ENCODE data around the gene IL26.

The IL26 gene

DNA sequence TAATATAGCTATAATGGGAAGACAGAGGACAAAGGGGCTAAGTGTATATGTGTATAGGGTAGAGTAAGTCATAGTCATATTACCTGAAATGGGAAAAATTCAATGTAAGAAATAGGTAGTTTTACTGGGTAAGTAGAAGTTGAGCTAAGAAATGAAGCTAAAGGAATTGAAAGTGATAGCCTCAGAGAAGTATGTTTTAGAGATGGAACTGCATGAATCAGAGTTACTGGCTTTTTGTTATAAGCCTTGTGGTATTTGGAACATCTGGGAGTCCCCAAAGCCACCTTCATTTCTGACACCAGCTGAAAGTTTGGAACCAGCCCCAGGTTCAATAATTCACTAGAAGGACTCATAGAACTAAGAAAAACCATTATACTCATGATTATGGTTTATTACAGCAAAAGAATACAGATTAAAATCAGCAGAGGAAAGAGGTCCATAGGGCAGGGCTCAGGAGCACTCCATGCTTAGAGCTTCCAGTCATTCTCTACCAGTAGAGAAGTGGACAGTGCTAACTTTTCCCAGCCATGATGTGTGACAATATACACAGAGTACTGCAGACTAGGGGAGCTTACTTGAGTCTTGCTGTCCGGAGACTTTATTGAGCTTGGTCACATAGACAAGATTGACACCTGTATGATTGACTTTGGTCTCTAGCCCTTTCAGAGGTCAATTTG is 56.3 kb downstream of the IL26 start:
- no peak overlapping the region for H3K27ac ChIP-seq
- no peak overlapping the region for H3K9ac ChIP-seq (ENCODE audit: insufficient read length)
- H3K36me3 ChIP-seq (ENCODE audit: insufficient read depth, low read length): no peaks in the 10 kb centered on the region
- no peak for TF ChIP-seq EZH2 (IDR thresholded peaks at IDR 0.05)
- TF ChIP-seq FOXP2 (optimal IDR thresholded peaks at IDR 0.05; ENCODE audit: control extremely low read depth, extremely low read length, insufficient read depth): no peak
- TF ChIP-seq POLR2AphosphoS5 (IDR thresholded peaks at IDR 0.05; ENCODE audit: borderline replicate concordance, low read depth, low read length): no peak
- H3K9me3 ChIP-seq (ENCODE audit: low read depth, low read length): no peaks in the 10 kb centered on the region
- DNase-seq (ENCODE audit: low read depth, low spot score): no peak
- H3K4me3 ChIP-seq: no peak overlapping the region

DNA sequence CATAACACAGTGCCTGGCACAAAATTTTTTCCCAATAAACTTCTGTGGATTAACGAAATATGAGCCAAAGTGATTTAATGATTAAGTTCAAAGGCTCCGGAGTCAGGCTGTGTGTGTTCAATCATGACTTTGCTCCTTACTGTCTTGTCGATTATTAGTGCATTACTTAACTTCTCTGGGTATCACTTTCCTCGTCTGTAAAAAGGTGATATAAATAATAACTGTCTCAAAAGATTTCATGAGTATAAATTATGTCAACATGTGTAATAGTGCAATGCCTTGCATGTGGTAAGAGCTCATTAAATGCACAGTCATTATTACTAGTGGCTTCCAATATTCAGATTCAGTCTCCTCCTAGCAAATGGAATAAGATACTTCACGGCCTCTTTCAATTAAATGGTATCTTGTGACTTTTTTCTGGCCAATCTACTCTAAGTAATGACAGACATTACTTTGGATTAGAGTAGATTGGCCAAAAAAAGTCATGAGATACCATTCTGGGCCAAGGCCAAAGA is 59.2 kb downstream of the IL26 start:
- no peak for TF ChIP-seq POLR2AphosphoS5 (IDR thresholded peaks at IDR 0.05; ENCODE audit: borderline replicate concordance, low read depth, low read length)
- TF ChIP-seq EZH2 (IDR thresholded peaks at IDR 0.05): no peak
- TF ChIP-seq FOXP2 (optimal IDR thresholded peaks at IDR 0.05; ENCODE audit: control extremely low read depth, extremely low read length, insufficient read depth): no peak
- no peak overlapping the region for H3K9ac ChIP-seq (ENCODE audit: insufficient read length)
- H3K36me3 ChIP-seq (ENCODE audit: insufficient read depth, low read length): no peaks in the 10 kb centered on the region
- no peaks in the 10 kb centered on the region for H3K9me3 ChIP-seq (ENCODE audit: low read depth, low read length)
- no peak for DNase-seq (ENCODE audit: low read depth, low spot score)
- no peak overlapping the region for H3K27ac ChIP-seq
- H3K4me3 ChIP-seq: no peak overlapping the region

DNA sequence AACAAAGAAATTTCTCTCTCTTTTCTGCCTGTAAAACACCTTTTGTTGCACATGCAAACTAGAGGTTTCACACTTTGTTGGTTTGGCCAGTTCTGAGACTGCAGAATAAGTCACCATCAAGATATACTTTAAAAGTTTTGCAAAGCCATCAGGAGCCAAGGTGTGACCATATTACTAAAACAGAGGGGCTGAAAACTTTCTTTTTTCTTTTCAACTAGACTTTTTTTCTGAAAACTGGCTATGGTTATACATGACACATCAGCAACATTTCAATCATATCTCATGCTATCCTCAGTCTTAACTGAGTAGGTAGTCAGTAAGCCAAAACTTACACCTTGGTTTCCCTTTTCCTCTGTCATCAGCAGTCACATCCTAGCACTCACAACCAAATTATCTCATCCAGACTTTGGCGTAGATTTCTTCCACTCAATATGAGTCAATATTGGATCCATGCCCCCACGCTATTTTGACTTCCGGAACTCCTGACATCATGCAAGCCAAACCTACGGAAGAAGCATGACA is 62.0 kb downstream of the IL26 start:
- TF ChIP-seq EZH2 (IDR thresholded peaks at IDR 0.05) (no peak), FOXP2 (optimal IDR thresholded peaks at IDR 0.05; ENCODE audit: control extremely low read depth, extremely low read length, insufficient read depth) (no peak), POLR2AphosphoS5 (IDR thresholded peaks at IDR 0.05; ENCODE audit: borderline replicate concordance, low read depth, low read length) (no peak)
- H3K36me3 ChIP-seq (ENCODE audit: insufficient read depth, low read length): no peaks in the 10 kb centered on the region
- H3K9ac ChIP-seq (ENCODE audit: insufficient read length): no peak overlapping the region
- DNase-seq (ENCODE audit: low read depth, low spot score): no peak
- H3K27ac ChIP-seq: no peak overlapping the region
- no peaks in the 10 kb centered on the region for H3K9me3 ChIP-seq (ENCODE audit: low read depth, low read length)
- no peak overlapping the region for H3K4me3 ChIP-seq

DNA sequence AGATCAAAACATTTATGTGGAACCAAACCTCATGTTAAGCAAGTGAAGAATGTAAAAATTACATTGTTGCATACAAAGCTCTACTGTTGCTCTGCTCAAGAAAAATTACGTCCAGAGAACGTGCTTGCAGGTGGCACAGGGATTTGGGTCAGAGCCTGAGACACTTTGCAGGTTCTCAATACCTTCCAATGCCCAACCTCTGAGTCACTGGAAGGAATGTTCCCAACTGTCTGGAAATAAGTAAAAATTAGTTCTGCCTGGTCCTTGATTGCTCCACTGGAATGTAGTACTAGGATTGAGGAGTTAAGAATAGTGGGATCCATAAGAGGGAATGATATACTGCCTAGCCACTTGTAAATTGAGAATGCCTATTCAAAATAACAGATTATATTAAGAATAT is 63.2 kb downstream of the IL26 start:
- DNase-seq (ENCODE audit: low read depth, low spot score): no peak
- H3K9me3 ChIP-seq (ENCODE audit: low read depth, low read length): no peaks in the 10 kb centered on the region
- no peak for TF ChIP-seq FOXP2 (optimal IDR thresholded peaks at IDR 0.05; ENCODE audit: control extremely low read depth, extremely low read length, insufficient read depth)
- TF ChIP-seq POLR2AphosphoS5 (IDR thresholded peaks at IDR 0.05; ENCODE audit: borderline replicate concordance, low read depth, low read length): no peak
- H3K36me3 ChIP-seq (ENCODE audit: insufficient read depth, low read length): no peaks in the 10 kb centered on the region
- H3K4me3 ChIP-seq: no peak overlapping the region
- H3K27ac ChIP-seq: no peak overlapping the region
- H3K9ac ChIP-seq (ENCODE audit: insufficient read length): no peak overlapping the region

DNA sequence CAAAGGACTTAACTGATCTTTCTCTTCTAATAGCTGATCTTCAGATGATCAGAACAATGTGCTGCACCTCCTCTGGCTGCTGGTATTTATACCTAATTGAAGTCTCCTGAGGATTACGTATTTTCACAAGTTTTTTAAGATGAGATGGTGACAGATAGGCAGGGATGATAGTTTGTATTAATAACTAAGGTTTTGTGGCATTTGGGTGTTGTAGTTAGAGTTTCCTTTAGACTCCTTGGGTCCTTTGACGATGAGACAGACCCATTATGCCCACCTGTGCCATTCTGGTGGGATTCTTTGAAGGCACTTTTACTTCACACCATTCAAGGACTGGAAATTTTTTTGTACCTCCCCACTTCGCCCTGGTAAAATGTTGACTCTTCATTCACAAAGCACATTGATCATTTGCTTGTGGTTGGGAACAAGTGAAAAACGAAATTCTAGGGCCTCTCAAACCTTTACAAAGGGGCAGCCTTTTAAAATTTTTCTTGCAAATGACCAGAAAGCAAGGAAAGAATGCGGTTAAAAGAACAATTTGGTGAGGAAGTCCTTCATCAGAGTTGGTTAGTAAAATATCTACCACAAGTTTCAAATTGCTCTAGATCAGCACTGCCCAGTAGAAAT is 65.8 kb downstream of the IL26 start, which contains the start of gene IFNG:
Gene IFNG (minus strand): TSS at position 60 of the 624 bp plus-strand sequence. CDS start 125 bp downstream, outside the sequence.
- DNase-seq (ENCODE audit: low read depth, low spot score): no peak
- no peak for TF ChIP-seq EZH2 (IDR thresholded peaks at IDR 0.05)
- no peak for TF ChIP-seq POLR2AphosphoS5 (IDR thresholded peaks at IDR 0.05; ENCODE audit: borderline replicate concordance, low read depth, low read length)
- TF ChIP-seq FOXP2 (optimal IDR thresholded peaks at IDR 0.05; ENCODE audit: control extremely low read depth, extremely low read length, insufficient read depth): no peak

DNA sequence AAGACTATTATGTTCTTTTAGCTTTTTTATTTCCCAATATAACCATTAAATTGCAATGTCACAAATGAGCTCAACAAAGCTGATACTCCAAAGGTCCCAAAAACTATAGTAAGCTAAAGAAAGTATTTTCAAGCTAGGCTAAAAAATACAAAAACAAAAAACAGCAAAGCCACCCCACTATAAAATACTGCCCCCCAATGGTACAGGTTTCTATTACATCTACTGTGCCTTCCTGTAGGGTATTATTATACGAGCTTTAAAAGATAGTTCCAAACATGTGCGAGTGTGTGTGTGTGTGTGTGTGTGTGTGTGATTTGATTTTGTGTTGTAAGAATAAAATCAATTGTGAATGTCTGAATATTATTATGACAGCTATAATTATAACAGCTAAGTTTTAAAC is 67.2 kb downstream of the IL26 start:
- Histone ChIP-seq H3K36me3 (ENCODE audit: insufficient read depth, low read length) (no peaks in the 10 kb centered on the region), H3K4me3 (no peak overlapping the region), H3K9me3 (ENCODE audit: low read depth, low read length) (no peaks in the 10 kb centered on the region), H3K27ac (no peak overlapping the region), H3K9ac (ENCODE audit: insufficient read length) (no peak overlapping the region)
- no peak for DNase-seq (ENCODE audit: low read depth, low spot score)
- TF ChIP-seq EZH2 (IDR thresholded peaks at IDR 0.05) (no peak), POLR2AphosphoS5 (IDR thresholded peaks at IDR 0.05; ENCODE audit: borderline replicate concordance, low read depth, low read length) (no peak), FOXP2 (optimal IDR thresholded peaks at IDR 0.05; ENCODE audit: control extremely low read depth, extremely low read length, insufficient read depth) (no peak)

More for the DNA sequence above, 65.8 kb downstream of the IL26 start, which contains the start of gene IFNG:
- H3K9me3 ChIP-seq (ENCODE audit: low read depth, low read length): no peaks in the 10 kb centered on the region
- no peak within 1 kb of the TSS for H3K9ac ChIP-seq (ENCODE audit: insufficient read length)
- H3K27ac ChIP-seq: no peak within 1 kb of the TSS
- no peak within 1 kb of the TSS for H3K4me3 ChIP-seq
- H3K36me3 ChIP-seq (ENCODE audit: insufficient read depth, low read length): no peaks in the 10 kb centered on the region

DNA sequence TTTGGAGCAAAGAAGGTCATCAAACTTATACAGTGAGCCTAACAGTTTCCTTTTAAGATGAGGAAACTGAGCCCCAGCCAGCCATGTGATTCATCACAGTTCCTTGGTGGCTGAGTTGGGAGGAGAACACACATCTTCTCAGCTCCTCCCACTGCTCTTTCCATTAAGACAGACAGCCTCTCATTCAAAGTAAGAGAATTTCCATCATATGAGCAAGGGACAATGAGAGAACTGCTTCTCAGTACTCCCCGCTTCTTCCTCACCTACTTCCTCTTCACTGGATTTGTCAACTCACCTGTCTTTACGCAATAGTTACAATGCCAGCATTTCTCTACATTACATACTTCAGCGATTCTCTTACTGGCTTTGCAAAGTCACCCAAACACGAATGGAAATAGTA is 68.2 kb downstream of the IL26 start:
- TF ChIP-seq FOXP2 (optimal IDR thresholded peaks at IDR 0.05; ENCODE audit: control extremely low read depth, extremely low read length, insufficient read depth): no peak
- TF ChIP-seq POLR2AphosphoS5 (IDR thresholded peaks at IDR 0.05; ENCODE audit: borderline replicate concordance, low read depth, low read length): no peak
- TF ChIP-seq EZH2 (IDR thresholded peaks at IDR 0.05): no peak
- no peak overlapping the region for H3K9ac ChIP-seq (ENCODE audit: insufficient read length)

DNA sequence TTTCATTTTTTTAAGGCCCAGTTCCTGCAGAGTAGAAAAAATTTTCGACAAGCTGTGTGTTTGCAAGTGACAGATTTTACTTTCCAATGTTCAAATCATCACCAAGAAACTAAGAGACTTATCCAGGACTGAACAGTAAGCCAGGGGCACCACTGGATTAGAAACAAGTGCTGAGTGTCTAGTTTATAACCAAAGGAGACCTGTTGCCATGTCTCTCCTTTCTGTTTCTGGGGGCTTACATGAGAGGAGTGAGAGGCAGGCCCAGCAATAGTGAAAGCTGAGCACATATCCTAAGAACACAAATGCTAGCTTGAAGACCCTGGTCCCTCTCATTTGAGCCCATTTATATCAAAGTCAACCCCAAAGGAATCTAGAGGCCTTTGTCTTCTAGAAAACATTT is 69.0 kb downstream of the IL26 start:
- Histone ChIP-seq H3K9ac (ENCODE audit: insufficient read length) (no peak overlapping the region), H3K27ac (no peak overlapping the region), H3K4me3 (no peak overlapping the region), H3K9me3 (ENCODE audit: low read depth, low read length) (no peaks in the 10 kb centered on the region), H3K36me3 (ENCODE audit: insufficient read depth, low read length) (no peaks in the 10 kb centered on the region)
- no peak for DNase-seq (ENCODE audit: low read depth, low spot score)
- TF ChIP-seq FOXP2 (optimal IDR thresholded peaks at IDR 0.05; ENCODE audit: control extremely low read depth, extremely low read length, insufficient read depth): no peak
- no peak for TF ChIP-seq EZH2 (IDR thresholded peaks at IDR 0.05)
- no peak for TF ChIP-seq POLR2AphosphoS5 (IDR thresholded peaks at IDR 0.05; ENCODE audit: borderline replicate concordance, low read depth, low read length)

More for the DNA sequence above, 68.2 kb downstream of the IL26 start:
- Histone ChIP-seq H3K9me3 (ENCODE audit: low read depth, low read length) (no peaks in the 10 kb centered on the region), H3K27ac (no peak overlapping the region), H3K36me3 (ENCODE audit: insufficient read depth, low read length) (no peaks in the 10 kb centered on the region), H3K4me3 (no peak overlapping the region)
- DNase-seq (ENCODE audit: low read depth, low spot score): no peak
